ENCODE results near the gene CRKL. TPM values are rescaled to one million over a fixed set of nuclear protein-coding genes. Genes with fewer than 3 reads are reported as not detected.

Gene CRKL
- total RNA-seq, 1 experiment from 2014 or later, result 106 TPM

DNA sequence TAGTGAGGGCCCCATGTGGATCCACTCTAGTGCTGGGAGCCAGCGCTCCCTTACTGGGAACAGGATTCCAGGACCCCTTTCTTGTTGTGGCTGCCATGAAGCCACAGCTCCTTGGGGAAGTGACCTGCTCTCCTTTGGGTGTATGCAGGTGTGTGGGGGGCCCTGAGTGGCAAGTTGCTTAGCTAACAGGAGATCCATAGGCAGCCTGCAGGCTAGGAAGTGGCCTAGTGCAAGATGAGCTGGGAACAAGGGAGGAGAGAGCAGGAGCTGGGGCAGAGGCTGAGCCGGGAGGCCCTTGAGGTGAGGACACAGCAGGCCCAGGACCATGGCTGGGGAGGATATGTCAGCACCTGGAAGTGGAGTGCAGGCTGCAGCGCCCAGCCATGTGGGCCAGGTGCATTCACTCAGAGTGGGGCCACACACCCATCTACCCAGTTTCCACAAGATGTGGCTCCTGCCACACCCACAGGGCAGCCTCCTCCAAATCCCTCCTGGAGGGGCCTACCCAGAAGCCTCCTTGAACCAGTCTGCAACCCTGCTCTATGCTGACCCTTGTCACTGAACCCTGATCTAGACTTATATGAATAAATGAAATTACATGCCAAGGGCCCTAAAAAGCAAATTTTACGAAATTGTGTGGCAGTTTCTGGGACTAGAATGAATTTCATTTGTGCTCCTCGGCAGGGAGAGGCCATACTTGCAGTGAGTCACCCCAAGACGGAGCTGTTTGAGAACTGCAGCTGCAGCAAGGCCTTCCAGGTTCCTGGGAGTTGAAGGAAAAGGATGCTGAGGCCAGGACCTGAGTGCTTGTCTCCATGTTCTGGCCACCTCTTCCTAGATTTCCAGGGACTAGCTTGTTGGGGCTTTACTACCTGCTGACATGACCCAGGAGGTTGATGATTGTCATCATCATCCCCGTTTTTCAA, 81.5 kb downstream of the CRKL start:
- no peaks in the 10 kb centered on the region for H3K27me3 Mint-ChIP-seq (ENCODE audit: low read depth)
- H2BK120ac ChIP-seq (ENCODE audit: low read depth, low read length, poor library complexity, severe bottlenecking), result no peak overlapping the region
- H3K4me1 Mint-ChIP-seq, result peaks cover 11 to 17% of the 10 kb centered on the region in 2 experiments
- H3K4me1 ChIP-seq (ENCODE audit: insufficient read depth, low read length), result no peaks in the 10 kb centered on the region; the same call in 1 of the 2 replicates
- no peak overlapping the region for H2BK5ac ChIP-seq (ENCODE audit: insufficient read length, low read length)
- no peak overlapping the region for H2BK12ac ChIP-seq (ENCODE audit: insufficient read length, low read depth, low read length)
- H3K36me3 Mint-ChIP-seq (ENCODE audit: insufficient read depth in 1 of 3, low read depth in 3 of 3), result peaks cover 2 to 12% (median 3%) of the 10 kb centered on the region in 3 experiments; a peak in 5 of 7 replicates
- H3K27ac Mint-ChIP-seq, result peak overlapping the region in 2 of 3 experiments; percentile 39 to 82; a peak in 3 of 7 replicates
- H3K18ac ChIP-seq (ENCODE audit: insufficient read length, low read depth, low read length), result no peak overlapping the region
- no peak overlapping the region for H2AK5ac ChIP-seq (ENCODE audit: insufficient read length, low read length)
- no peak overlapping the region for H2BK15ac ChIP-seq (ENCODE audit: low read depth, low read length)
- no peak overlapping the region for H3T11ph ChIP-seq (ENCODE audit: low read length)
- no peak overlapping the region for H3K56ac ChIP-seq (ENCODE audit: insufficient read length, low read depth, low read length)
- H4K8ac ChIP-seq (replicated peaks; ENCODE audit: insufficient read length, low read depth, low read length), result no peak overlapping the region
- H3K23ac ChIP-seq (ENCODE audit: insufficient read length, low read depth, low read length), result no peak overlapping the region
- H3K79me1 ChIP-seq (ENCODE audit: insufficient read depth, low read depth, low read length, poor library complexity, severe bottlenecking), result no peaks in the 10 kb centered on the region
- H3K27ac ChIP-seq (ENCODE audit: insufficient read length, low read depth, low read length), result no peak overlapping the region
- no peaks in the 10 kb centered on the region for H3K9me3 Mint-ChIP-seq
- no peak overlapping the region for H4K91ac ChIP-seq (ENCODE audit: insufficient read length, low read depth, low read length)
- H3K9me3 ChIP-seq (ENCODE audit: control insufficient read depth, low read depth, low read length), result no peaks in the 10 kb centered on the region
- H3K23me2 ChIP-seq (ENCODE audit: insufficient read length, low read depth, low read length, poor library complexity, severe bottlenecking), result peaks cover 11% of the 10 kb centered on the region
- no peak overlapping the region for H2BK20ac ChIP-seq (ENCODE audit: low read depth, low read length, poor library complexity, severe bottlenecking)
- no peaks in the 10 kb centered on the region for H4K20me1 ChIP-seq (ENCODE audit: control insufficient read depth, insufficient read depth, insufficient read length)
- no peak overlapping the region for H3K4ac ChIP-seq (ENCODE audit: low read depth, low read length)
- no peaks in the 10 kb centered on the region for H3K27me3 ChIP-seq (ENCODE audit: insufficient read depth, low read length)
- no peak overlapping the region for H3K9ac ChIP-seq (ENCODE audit: extremely low read depth, insufficient read length, low read length)
- TF ChIP-seq CTCF (conservative IDR thresholded peaks at IDR 0.05), result no peak
- no peaks in the 10 kb centered on the region for H3K79me2 ChIP-seq (ENCODE audit: insufficient read depth, low read length)
- H3K4me3 Mint-ChIP-seq, result no peak overlapping the region
- H3K4me2 ChIP-seq (ENCODE audit: insufficient read depth, insufficient read length, low read length), result no peak overlapping the region
- no peak overlapping the region for H3K14ac ChIP-seq (ENCODE audit: insufficient read depth, low read length)
- H4K5ac ChIP-seq (ENCODE audit: insufficient read length, low read depth, low read length), result no peak overlapping the region
- WGBS (ENCODE audit: extremely low coverage, insufficient read length, low lambda C conversion rate), result no CpG with 5 or more reads among the region's 7 CpGs
- H2AFZ ChIP-seq (ENCODE audit: low read length), result no peak overlapping the region
- DNase-seq, result no peak
